Aortic smooth muscle cell (primary cell): ENCODE data around the gene ANKRD29. TPM values are rescaled to one million over a fixed set of nuclear protein-coding genes. Genes with fewer than 3 reads are reported as not detected.

ENCODE experiments used
- total RNA-seq: library from RNA; depleted of rRNA; stranded (reverse); fragments of >200 nt; gene quantifications from 2 replicates; pipeline ENCODE4 v1.2.3, GENCODE V29; 2014

ANKRD29 gene, protein sequence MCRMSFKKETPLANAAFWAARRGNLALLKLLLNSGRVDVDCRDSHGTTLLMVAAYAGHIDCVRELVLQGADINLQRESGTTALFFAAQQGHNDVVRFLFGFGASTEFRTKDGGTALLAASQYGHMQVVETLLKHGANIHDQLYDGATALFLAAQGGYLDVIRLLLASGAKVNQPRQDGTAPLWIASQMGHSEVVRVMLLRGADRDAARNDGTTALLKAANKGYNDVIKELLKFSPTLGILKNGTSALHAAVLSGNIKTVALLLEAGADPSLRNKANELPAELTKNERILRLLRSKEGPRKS
- 4.2 and 4.9 TPM in 2 replicates for total RNA-seq

DNA sequence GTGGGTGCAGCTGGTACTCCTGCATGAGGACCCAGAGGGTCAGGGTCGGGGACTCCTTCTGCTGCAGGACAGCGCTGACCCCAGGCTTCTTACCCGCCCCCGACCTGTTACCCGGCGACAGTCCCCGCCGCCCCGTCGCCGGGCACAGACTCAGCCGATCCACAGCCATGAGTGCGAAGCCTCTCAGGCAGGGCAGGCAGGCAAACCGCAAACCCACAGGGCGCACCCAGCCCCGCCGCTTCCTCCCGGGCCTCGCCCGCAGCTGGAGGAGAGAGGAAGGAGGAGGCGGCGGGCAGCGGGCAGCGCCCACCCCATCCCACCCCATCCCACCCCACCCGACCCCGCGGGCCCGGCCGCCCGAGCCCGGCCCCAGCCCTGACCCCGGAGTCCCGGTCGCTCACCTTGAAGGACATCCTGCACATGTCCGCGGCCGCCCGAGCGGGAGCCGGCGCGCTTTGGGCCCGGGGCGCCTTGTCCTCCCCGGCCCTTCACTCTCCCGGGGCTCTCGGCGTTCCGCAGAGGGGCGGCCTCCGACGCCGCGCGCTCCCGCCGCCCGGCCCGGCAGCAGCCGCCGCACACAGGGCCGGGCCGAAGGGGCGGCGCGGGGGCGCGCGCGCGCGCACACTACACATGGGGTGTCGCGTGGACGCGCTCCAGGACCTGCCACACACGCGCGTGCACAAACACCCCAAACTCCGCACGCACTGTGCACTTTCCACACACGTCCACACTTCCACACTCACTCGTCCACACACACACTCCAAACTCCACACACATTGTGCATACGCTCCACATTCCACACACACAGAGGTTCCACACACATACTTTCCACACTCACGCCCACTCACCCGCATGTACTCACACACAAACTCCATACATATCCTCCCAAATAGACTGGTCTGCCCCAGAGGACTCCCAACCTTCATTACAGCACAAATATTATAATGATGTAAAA is at the start of gene ANKRD29:
Gene ANKRD29 (minus strand): TSS at position 603 of the 955 bp plus-strand sequence. CDS start 181 bp downstream, at position 422.

DNA sequence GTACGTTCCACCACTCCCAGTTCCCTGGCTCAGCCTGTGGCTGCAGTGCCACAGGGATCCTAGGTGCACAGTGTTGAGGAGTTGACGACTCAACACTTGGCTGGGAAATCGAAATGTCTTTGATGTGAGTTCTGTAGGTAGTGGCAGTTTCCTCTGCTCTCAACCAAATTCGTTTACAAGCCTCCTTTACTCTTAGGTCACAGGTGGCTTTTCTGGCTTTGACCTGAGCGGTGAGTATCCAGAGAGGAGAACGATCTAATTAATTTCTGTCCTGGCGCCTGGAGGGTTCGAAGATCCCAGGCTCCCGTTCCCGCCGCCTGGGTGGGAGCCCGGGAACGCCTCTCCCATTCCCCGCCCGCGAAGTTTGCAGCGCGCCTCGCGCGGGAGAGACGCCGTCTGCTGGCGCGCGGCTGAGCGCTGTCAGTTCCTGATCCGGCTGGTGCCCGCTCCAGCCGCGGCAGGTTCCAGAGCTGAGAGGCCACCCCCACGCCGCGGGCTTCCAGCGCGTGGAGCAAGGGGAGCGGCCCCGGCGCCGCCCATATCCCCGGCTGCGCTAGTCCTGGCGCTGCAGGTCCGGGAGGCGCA is 26.4 kb upstream of the ANKRD29 start, which contains the start of gene LAMA3:
Gene LAMA3 (plus strand): TSS at position 423 of the 585 bp plus-strand sequence. CDS start 231 bp downstream, outside the sequence.

DNA sequence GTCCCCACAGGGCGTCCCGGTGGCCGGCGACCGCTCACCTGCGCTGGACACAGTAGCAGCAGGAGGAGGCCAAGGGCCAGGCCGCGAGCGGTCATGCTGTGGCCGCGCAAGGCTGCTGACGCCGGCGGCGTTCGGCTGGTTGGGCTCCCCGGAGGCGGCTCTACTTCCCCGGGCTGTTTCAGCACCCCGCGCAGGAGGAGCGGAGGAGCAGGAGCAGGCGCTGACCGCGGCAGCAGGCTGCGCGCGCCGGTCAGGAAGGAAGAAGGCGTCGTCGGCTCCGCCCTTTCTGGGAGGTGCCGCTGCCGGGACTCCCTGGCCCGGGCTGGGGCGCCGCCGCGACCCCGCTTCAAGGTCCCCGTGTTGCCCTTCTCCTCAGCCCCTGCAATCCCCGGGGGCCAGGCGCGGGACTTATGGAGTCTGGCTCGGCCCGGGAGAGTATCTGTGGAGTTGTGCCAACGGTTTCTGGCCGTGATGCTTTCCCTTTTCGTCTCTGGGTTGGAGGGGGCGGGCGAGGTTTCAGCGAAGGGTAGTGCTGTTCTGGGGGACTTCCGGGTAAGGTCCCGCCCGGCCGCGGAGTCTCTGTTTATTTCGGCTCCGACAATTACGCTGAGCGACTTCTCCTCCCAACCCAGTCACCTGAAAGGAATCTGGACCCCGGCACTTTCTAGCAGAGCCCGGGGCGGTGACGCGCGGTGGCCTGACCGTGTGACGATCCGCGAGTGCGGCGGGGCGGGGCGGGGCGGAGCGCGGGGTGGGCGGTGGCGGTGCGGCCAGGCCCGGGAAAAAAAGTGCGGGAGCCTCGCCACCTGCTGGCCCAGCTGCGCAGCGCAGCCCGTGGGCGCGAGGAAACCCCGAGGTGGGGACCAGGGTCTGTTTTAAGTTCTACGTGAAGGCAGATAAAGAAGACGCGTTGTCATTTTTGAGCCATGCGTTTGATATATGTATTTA is 76.2 kb downstream of the ANKRD29 start, which contains the start of gene NPC1:
Gene NPC1 (minus strand): TSS at position 258 of the 948 bp plus-strand sequence. CDS start 163 bp downstream, at position 95.

Other genes with a start within 250 kb of the ANKRD29 start
- gene RIOK3, start 209.6 kb downstream of the ANKRD29 start, total RNA-seq = 67.5 and 95.6 TPM in 2 replicates
- 21.1 and 29.5 TPM in 2 replicates for gene RMC1, start 159.4 kb downstream of the ANKRD29 start, total RNA-seq
- 73.2 and 129 TPM in 2 replicates for gene NPC1, start 76.4 kb downstream of the ANKRD29 start, total RNA-seq
- 9.5 and 14.0 TPM in 2 replicates for gene LAMA3, start 26.5 kb upstream of the ANKRD29 start, total RNA-seq